GM21367 (cell line): ENCODE data around the gene FCHSD2.
"Not testable (repeated sequence)": the region's sequence is repeated elsewhere in the genome, so short reads cannot be mapped to it uniquely, and the experiment has no call there.

Experiments
- ATAC-seq: cut with Tn5 transposase; IDR thresholded peaks from one replicate; pipeline ENCODE4 v1.9.1; 2021; ENCODE audit not compliant: unreplicated experiment

FCHSD2 gene

GRCh38 chr11:72890881-72891280 is 251.2 kb downstream of the FCHSD2 start:
- no peak for ATAC-seq

GRCh38 chr11:72886619-72887018 is 255.5 kb downstream of the FCHSD2 start:
- no peak for ATAC-seq

- ATAC-seq = no peak
Observed at GRCh38 chr11:72885749-72886609, 256.1 kb downstream of the FCHSD2 start.

GRCh38 chr11:72876147-72876546 is 266.0 kb downstream of the FCHSD2 start:
- no peak for ATAC-seq

GRCh38 chr11:72875736-72876135 is 266.4 kb downstream of the FCHSD2 start:
- no peak for ATAC-seq

- ATAC-seq = no peak
Observed at GRCh38 chr11:72872012-72872411, 270.1 kb downstream of the FCHSD2 start.

GRCh38 chr11:72871119-72871518 is 271.0 kb downstream of the FCHSD2 start:
- no peak for ATAC-seq

- ATAC-seq = no peak
Observed at GRCh38 chr11:72869831-72870230, 272.3 kb downstream of the FCHSD2 start.

GRCh38 chr11:72867970-72868369 is 274.1 kb downstream of the FCHSD2 start:
- ATAC-seq = no peak

GRCh38 chr11:72864702-72865655 is 277.1 kb downstream of the FCHSD2 start:
- no peak for ATAC-seq

GRCh38 chr11:72863916-72864315 is 278.2 kb downstream of the FCHSD2 start:
- no peak for ATAC-seq

GRCh38 chr11:72863091-72863490 is 279.0 kb downstream of the FCHSD2 start:
- no peak for ATAC-seq

- ATAC-seq = no peak
Observed at GRCh38 chr11:72860592-72860991, 281.5 kb downstream of the FCHSD2 start.

- ATAC-seq = no peak
Observed at GRCh38 chr11:72860010-72860409, 282.1 kb downstream of the FCHSD2 start.

GRCh38 chr11:72859126-72859525 is 283.0 kb downstream of the FCHSD2 start:
- ATAC-seq = no peak

GRCh38 chr11:72858267-72858666 is 283.9 kb downstream of the FCHSD2 start:
- ATAC-seq = not testable (repeated sequence)

GRCh38 chr11:72856551-72857345 is 285.4 kb downstream of the FCHSD2 start:
- no peak for ATAC-seq

- no peak for ATAC-seq
Observed at GRCh38 chr11:72856065-72856464, 286.1 kb downstream of the FCHSD2 start.

GRCh38 chr11:72851726-72852125 is 290.4 kb downstream of the FCHSD2 start:
- no peak for ATAC-seq

- ATAC-seq = no peak
Observed at GRCh38 chr11:72850832-72851231, 291.3 kb downstream of the FCHSD2 start.
